ENCODE results near the gene APELA. TPM values are rescaled to one million over a fixed set of nuclear protein-coding genes. Genes with fewer than 3 reads are reported as not detected.
"Not testable (repeated sequence)": the region's sequence is repeated elsewhere in the genome, so short reads cannot be mapped to it uniquely, and the experiment has no call there.

Gene APELA
- total RNA-seq, 1 donor from 2014 or later: not detected

- Histone ChIP-seq H3K27me3 (no peaks in the 10 kb centered on the region), H3K4me3 (no peak overlapping the region), H3K27ac (no peak overlapping the region), H3K36me3 (no peaks in the 10 kb centered on the region), H3K9me3 (no peaks in the 10 kb centered on the region), H3K4me1 (no peaks in the 10 kb centered on the region)
- DNase-seq (no peak), ATAC-seq (no peak)
- intact Hi-C loops (cut with DNase I): no loop called here
- TF ChIP-seq, protein P1, sequence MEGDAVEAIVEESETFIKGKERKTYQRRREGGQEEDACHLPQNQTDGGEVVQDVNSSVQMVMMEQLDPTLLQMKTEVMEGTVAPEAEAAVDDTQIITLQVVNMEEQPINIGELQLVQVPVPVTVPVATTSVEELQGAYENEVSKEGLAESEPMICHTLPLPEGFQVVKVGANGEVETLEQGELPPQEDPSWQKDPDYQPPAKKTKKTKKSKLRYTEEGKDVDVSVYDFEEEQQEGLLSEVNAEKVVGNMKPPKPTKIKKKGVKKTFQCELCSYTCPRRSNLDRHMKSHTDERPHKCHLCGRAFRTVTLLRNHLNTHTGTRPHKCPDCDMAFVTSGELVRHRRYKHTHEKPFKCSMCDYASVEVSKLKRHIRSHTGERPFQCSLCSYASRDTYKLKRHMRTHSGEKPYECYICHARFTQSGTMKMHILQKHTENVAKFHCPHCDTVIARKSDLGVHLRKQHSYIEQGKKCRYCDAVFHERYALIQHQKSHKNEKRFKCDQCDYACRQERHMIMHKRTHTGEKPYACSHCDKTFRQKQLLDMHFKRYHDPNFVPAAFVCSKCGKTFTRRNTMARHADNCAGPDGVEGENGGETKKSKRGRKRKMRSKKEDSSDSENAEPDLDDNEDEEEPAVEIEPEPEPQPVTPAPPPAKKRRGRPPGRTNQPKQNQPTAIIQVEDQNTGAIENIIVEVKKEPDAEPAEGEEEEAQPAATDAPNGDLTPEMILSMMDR (IDR thresholded peaks at IDR 0.05): no peak
These were observed 58.4 kb downstream of the APELA start for GRCh38 chr4:164935363-164935762.

- H3K27me3 ChIP-seq; intact Hi-C loops (cut with DNase I); H3K27ac ChIP-seq; H3K9me3 ChIP-seq; H3K4me3 ChIP-seq; H3K36me3 ChIP-seq; ATAC-seq; H3K4me1 ChIP-seq; DNase-seq: not testable (repeated sequence)
These were observed 59.1 kb downstream of the APELA start for GRCh38 chr4:164935865-164936606.

GRCh38 chr4:164937576-164938270 is 60.7 kb downstream of the APELA start:
- intact Hi-C loops (cut with DNase I): no loop called here
- DNase-seq (no peak), ATAC-seq (no peak)
- no peak overlapping the region for H3K27ac ChIP-seq
- TF ChIP-seq, protein P1 (IDR thresholded peaks at IDR 0.05): no peak
- H3K27me3 ChIP-seq: no peaks in the 10 kb centered on the region
- no peaks in the 10 kb centered on the region for H3K4me1 ChIP-seq
- H3K9me3 ChIP-seq: no peaks in the 10 kb centered on the region
- no peaks in the 10 kb centered on the region for H3K36me3 ChIP-seq
- no peak overlapping the region for H3K4me3 ChIP-seq

- DNase-seq (no peak), ATAC-seq (no peak)
- TF ChIP-seq, protein P1 (IDR thresholded peaks at IDR 0.05): no peak
- H3K27me3 ChIP-seq: no peaks in the 10 kb centered on the region
- no peaks in the 10 kb centered on the region for H3K4me1 ChIP-seq
- intact Hi-C loops (cut with DNase I): no loop called here
- no peaks in the 10 kb centered on the region for H3K36me3 ChIP-seq
- no peaks in the 10 kb centered on the region for H3K9me3 ChIP-seq
- no peak overlapping the region for H3K4me3 ChIP-seq
- H3K27ac ChIP-seq: no peak overlapping the region
These were observed 66.2 kb downstream of the APELA start for GRCh38 chr4:164943192-164943591.

DNA sequence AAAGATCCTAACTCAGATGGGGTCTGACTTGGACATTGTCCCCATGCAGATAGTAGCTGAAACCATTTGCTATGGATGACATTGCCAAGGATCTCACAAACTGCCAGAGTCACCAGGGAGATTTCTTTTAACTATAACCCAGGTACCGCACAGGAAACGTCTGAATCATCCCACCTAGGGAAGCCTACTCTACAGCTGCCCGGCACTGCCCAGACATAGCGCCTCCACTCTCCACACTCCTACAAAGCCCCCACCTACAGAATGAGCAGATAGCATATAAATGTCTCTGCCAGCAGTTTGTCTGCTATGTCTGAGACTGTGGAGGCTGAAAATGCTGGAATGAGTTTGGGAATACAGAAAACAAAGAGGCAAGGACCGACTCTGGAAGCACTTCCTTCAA is 68.2 kb downstream of the APELA start:
- intact Hi-C loops (cut with DNase I): no loop called here
- Histone ChIP-seq H3K27ac (no peak overlapping the region), H3K9me3 (no peaks in the 10 kb centered on the region), H3K36me3 (no peaks in the 10 kb centered on the region), H3K4me3 (no peak overlapping the region), H3K27me3 (no peaks in the 10 kb centered on the region), H3K4me1 (no peaks in the 10 kb centered on the region)
- ATAC-seq (no peak), DNase-seq (no peak)
- TF ChIP-seq, protein P1 (IDR thresholded peaks at IDR 0.05): no peak

GRCh38 chr4:164946810-164947209 is 69.8 kb downstream of the APELA start:
- ATAC-seq (no peak), DNase-seq (no peak)
- no peak overlapping the region for H3K27ac ChIP-seq
- no peak overlapping the region for H3K4me3 ChIP-seq
- H3K4me1 ChIP-seq: no peaks in the 10 kb centered on the region
- intact Hi-C loops (cut with DNase I): no loop called here
- TF ChIP-seq, protein P1 (IDR thresholded peaks at IDR 0.05): no peak
- H3K9me3 ChIP-seq: no peaks in the 10 kb centered on the region
- H3K36me3 ChIP-seq: no peaks in the 10 kb centered on the region
- H3K27me3 ChIP-seq: no peaks in the 10 kb centered on the region
